ENCODE results near the gene IL4.

The IL4 gene

DNA sequence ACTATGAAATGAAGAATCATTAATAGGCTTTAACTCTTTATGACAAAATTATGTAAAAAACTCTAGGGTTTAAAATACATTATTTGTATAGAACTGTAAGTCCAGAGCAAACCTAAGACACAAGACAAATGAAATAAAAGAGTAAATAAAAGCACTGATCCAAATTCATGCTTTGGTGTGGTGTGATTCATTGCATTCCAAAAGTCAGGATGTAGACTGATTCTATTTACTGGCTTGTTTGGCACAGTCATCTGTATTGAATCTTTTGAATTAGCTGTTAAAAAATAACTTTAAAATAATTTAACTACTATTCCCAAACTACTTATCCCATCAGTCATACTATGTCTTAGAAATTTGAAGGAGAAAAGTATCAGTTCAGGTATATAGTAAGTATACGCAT lies 31.1 kb downstream of the IL4 start:
- no peak for DNase-seq

DNA sequence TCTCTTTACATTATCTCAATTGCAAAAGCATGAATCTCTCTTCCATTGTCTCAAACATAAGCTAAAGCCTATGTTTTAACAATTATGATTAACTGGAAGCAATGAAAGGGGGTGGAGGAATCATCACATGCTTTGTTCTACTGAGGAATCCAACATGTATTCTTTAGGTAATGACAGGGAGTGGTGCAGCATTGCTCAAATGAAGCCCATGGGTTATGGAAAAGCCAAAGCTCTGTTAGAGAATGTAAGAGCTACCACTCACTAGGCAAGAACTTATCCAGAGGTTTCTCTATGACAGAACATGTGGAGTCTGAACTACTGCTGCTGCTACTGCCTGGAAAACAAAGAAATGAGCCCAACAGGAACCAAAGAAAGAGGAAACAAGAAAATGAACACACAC lies 34.9 kb downstream of the IL4 start:
- no peak for DNase-seq

DNA sequence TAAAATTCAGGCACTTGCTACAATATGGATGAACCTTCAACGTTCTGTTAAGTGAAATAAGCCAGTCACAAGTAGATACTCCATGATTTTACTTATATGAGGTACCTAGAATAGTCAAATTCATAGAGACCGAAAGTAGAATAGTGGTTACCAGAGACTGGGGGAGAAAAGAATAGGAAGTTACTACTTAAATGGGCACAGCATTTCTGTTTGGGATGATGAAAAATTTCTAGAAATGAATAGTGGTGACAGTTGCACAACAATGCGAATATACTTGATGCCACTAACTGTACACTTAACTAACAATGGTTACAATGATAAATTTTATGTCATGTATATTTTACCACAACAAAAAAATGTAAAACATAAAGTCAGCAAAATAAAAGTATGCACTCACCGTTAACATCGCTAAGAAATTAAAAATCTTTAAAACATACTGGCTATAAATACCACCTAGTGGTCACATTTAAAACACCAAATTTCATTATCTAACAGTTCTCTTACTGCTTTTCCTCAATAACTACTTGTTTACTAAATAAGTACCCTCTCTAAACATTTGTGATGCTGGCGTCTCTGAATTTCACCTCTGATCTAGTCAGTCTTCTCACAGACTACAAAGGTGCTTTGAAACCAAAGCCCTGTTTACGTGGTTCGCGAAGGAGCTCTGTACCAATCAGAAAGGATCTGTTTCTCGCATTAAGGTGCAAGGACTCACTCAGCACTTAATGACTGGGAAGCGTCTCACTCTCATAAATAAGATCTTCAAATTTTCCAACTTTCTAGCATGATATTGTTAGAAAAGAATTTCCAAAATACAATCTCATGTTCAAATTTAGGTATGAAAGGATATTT lies 40.9 kb downstream of the IL4 start:
- no peak for DNase-seq

DNA sequence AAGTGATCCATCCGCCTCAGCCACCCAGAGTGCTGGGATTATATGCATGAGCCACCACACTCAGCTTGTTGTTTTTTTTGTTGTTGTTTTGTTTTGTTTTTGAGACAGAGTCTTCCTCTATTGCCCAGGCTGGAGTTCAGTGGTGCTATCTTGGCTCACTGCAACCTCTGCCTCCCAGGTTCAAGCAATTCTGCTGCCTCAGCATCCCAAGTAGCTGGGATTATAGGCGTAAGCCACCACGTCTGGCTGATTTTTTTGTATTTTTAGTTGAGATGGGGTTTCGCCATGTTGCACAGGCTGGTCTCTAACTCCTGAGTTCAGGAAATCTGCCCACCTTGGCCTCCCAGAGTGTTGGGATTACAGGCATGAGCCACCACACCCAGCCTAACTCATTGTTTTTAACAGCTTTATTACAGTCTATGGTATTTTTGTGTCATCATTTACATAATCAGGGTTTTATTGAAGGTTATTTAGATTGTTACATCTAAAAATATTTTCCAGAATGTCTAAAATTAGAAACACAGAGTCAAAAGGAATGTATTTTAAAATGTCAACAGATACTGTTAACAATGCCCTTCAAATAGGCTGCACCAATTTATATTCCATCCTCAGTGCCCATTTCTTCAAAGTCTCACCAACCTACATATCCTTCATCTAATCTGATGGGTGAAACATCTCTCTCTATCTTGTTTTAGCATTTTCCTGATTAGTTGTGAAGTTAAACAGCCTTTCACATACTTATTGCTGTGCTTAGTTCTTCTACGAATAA lies 44.9 kb downstream of the IL4 start:
- no peak for DNase-seq

DNA sequence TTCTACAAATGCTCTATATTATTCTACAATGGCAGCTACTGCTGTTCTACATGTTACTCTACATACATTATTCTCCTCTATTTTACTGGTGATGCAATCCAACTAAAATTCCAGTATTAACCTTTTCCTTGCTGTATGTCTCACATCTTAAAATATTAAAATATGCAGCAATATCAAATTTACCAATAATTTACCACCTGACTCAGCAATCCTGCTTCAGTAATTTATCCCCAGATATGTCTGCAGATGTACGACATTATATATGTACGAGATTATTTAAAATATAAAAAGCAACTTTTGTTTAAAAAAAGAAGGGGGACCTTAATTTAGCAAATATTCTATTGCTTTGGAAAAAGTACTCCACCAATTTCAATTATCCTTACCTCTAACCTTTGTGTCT lies 52.0 kb downstream of the IL4 start:
- no peak for DNase-seq

DNA sequence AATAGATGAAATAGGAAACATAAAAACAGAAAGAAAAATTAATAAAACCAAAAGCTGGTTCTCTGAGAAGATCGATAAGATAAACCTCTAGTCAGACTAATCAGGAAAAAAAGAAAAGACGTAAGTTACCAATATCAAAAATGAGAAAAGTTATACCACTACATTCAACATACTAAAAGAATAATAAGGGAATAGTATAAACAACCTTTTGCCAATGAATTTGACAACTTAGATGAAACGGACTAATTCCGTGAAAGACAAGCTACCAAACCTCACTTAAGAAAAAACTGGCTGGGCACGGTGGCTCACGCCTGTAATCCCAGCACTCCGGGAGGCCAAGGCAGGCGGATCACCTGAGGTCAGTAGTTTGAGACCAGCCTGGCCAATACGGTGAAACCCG lies 56.1 kb downstream of the IL4 start:
- DNase-seq: no peak

Data from activated naive CD4-positive, alpha-beta T cell (primary cell).